HepG2 (cell line): Measurements from ENCODE around the gene CCL1.
"Not testable (repeated sequence)": the region's sequence is repeated elsewhere in the genome, so short reads cannot be mapped to it uniquely, and the experiment has no call there.

ENCODE experiments used
- MAX ChIP-seq: IDR thresholded peaks from 2 replicates; pipeline ENCODE4 v1.6.1; 2012; ENCODE audit warnings: inconsistent platforms
- POLR2AphosphoS5 ChIP-seq: IDR thresholded peaks from 2 replicates; pipeline ENCODE4 v1.6.1; 2012; ENCODE audit warnings: low read depth, low read length
- ZNF124 ChIP-seq: sonication (generic); formaldehyde crosslinking; IDR thresholded peaks from 2 replicates; pipeline ENCODE4 v1.4.0; 2020; ENCODE audit warnings: missing genetic modification reagents
- TF ChIP-seq, protein P1 (sequence below): sonication (generic); formaldehyde crosslinking; IDR thresholded peaks from 2 replicates; pipeline ENCODE4 v1.5.0; 2020; ENCODE audit warnings: missing genetic modification reagents

- not testable (repeated sequence) for TF ChIP-seq ZNF124 (CRISPR knock-in tag); POLR2AphosphoS5; MAX
- TF ChIP-seq, protein P1, sequence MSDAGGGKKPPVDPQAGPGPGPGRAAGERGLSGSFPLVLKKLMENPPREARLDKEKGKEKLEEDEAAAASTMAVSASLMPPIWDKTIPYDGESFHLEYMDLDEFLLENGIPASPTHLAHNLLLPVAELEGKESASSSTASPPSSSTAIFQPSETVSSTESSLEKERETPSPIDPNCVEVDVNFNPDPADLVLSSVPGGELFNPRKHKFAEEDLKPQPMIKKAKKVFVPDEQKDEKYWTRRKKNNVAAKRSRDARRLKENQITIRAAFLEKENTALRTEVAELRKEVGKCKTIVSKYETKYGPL = not testable (repeated sequence)
Measured at GRCh38 chr17:34327580-34327979, 35.5 kb downstream of the CCL1 start.
